K562 (cell line): Measurements from ENCODE around the gene PLK4. TPM values are rescaled to one million over a fixed set of nuclear protein-coding genes. Genes with fewer than 3 reads are reported as not detected.

Experiments used
- ATAC-seq: fragments of 200-7000 bp; cut with Tn5 transposase; 3 replicates; pipeline ENCODE4 v1.9.1; 2020; ENCODE audit warnings: moderate library complexity
- BruUV-seq: library from RNA; stranded (reverse); fragments of 400-500 nt; replicated peaks from 2 replicates; lab custom pipeline; 2021; lab: Mats Ljungman, UMichigan
- CTCF ChIA-PET: fragments of 300-600 bp; formaldehyde crosslinking; extraction: SDS; loops from one replicate; lab custom pipeline; 2021; ENCODE audit warnings: low intra/inter-chr PET ratio; lab: Yijun Ruan, JAX
- POLR2A ChIA-PET: fragments of 300-600, 350-650 bp; sonication (Branson Sonifier 250); formaldehyde crosslinking; extraction: SDS; loops from one replicate; lab custom pipeline; 2021; ENCODE audit warnings: antibody characterized with exemption, inconsistent platforms; lab: Yijun Ruan, JAX
- DNase-seq, 4 experiments: peaks; one replicate each; pipeline versions ENCODE4 v3.0.0 to v3.0.0-alpha.2; 2011 to 2018; ENCODE audit warnings: low spot score in 3 of 4, mixed read lengths in 3 of 4; ENCODE audit errors: extremely low read depth in 1 of 4
- FAIRE-seq: peaks from 2 replicates; lab custom pipeline; 2011; peaks lifted over from hg19 to GRCh38; lab: Jason Lieb, UNC
- H2AFZ ChIP-seq: 2 replicates; pipeline ENCODE4 v1.6.0; 2011; ENCODE audit warnings: low read depth, low read length, control low read depth, inconsistent platforms
- H3K27ac ChIP-seq: fragments of 200-600 bp; 3 replicates; pipeline ENCODE4 v1.8.0; 2011; ENCODE audit warnings: low read depth, mild to moderate bottlenecking, control low read depth, inconsistent platforms, low read length, moderate library complexity, mixed read lengths; ENCODE audit errors: extremely low read depth
- H3K27me3 ChIP-seq, 2 experiments: fragments of 300-600 bp in 1 of 2; 2 replicates in 1 of 2; 3 replicates in 1 of 2; pipeline versions ENCODE4 v1.6.0 to v1.8.0; 2011; ENCODE audit warnings: inconsistent platforms in 2 of 2, low read length in 2 of 2, mild to moderate bottlenecking in 1 of 2, mixed read lengths in 1 of 2, moderate library complexity in 1 of 2; ENCODE audit not compliant: control insufficient read depth in 2 of 2, insufficient read depth in 2 of 2
- H3K36me3 ChIP-seq: fragments of 300-600 bp; 3 replicates; pipeline ENCODE4 v1.8.0; 2011; ENCODE audit warnings: mild to moderate bottlenecking, low read length, inconsistent platforms; ENCODE audit not compliant: control insufficient read depth, insufficient read depth
- H3K4me1 ChIP-seq, 2 experiments: fragments of 200-600 bp in 1 of 2; replicated peaks in 1 of 2; 2 replicates in 1 of 2; 3 replicates in 1 of 2; pipeline versions ENCODE4 v1.5.1 to v1.8.0; 2011; ENCODE audit warnings: inconsistent platforms in 2 of 2, low read length in 2 of 2, mild to moderate bottlenecking in 1 of 2, mixed read lengths in 1 of 2, moderate library complexity in 1 of 2; ENCODE audit not compliant: control insufficient read depth in 2 of 2, insufficient read depth in 2 of 2
- H3K4me2 ChIP-seq: 2 replicates; pipeline ENCODE4 v1.6.1; 2011; ENCODE audit warnings: low read length, control low read depth, inconsistent platforms, mixed read lengths; ENCODE audit not compliant: insufficient read depth
- H3K4me3 ChIP-seq: fragments of 200-600 bp; sonication (generic), shearing (Covaris generic); 2 replicates; pipeline ENCODE4 v1.5.1; 2016; ENCODE audit warnings: control low read depth, inconsistent platforms
- H3K79me2 ChIP-seq: fragments of 200-600 bp; 3 replicates; pipeline ENCODE4 v1.8.0; 2011; ENCODE audit warnings: low read length, inconsistent platforms; ENCODE audit not compliant: control insufficient read depth, insufficient read depth
- H3K9ac ChIP-seq, 2 experiments: 2 replicates each; pipeline versions ENCODE4 v1.6.0 to v1.6.1; 2011; ENCODE audit warnings: low read depth in 2 of 2, low read length in 2 of 2, control low read depth in 1 of 2, inconsistent platforms in 1 of 2, mild to moderate bottlenecking in 1 of 2, mixed read lengths in 1 of 2; ENCODE audit not compliant: insufficient read depth in 1 of 2
- H3K9me1 ChIP-seq: one replicate; pipeline ENCODE4 v1.6.0; 2011; ENCODE audit warnings: inconsistent platforms, mild to moderate bottlenecking, low read length, moderate library complexity; ENCODE audit not compliant: control insufficient read depth, insufficient read depth
- H3K9me3 ChIP-seq: replicated peaks from 2 replicates; pipeline ENCODE4 v1.5.1; 2011; ENCODE audit warnings: low read depth, low read length, inconsistent platforms; ENCODE audit not compliant: control insufficient read depth, insufficient read depth
- H4K20me1 ChIP-seq: replicated peaks from 2 replicates; pipeline ENCODE4 v1.6.1; 2011; ENCODE audit warnings: low read length, inconsistent platforms, mixed read lengths; ENCODE audit not compliant: control insufficient read depth, insufficient read depth
- BMI1 ChIP-seq: fragments of 150-350 bp; IDR thresholded peaks from 2 replicates; pipeline ENCODE4 v1.6.1; 2014; ENCODE audit warnings: low read length
- HDAC3 ChIP-seq: fragments of 450-650 bp; IDR thresholded peaks from 2 replicates; pipeline ENCODE4 v1.6.1; 2018; ENCODE audit warnings: borderline replicate concordance, mild to moderate bottlenecking, moderate library complexity; ENCODE audit not compliant: partially characterized antibody
- IRF1 ChIP-seq: sonication (generic); formaldehyde crosslinking; IDR thresholded peaks from 2 replicates; pipeline ENCODE4 v1.8.0; 2022; ENCODE audit warnings: missing genetic modification reagents, mild to moderate bottlenecking, borderline replicate concordance
- MAFF ChIP-seq: IDR thresholded peaks from 2 replicates; pipeline ENCODE4 v1.6.1; 2012; ENCODE audit warnings: low read length, improper control_type of control experiment
- MAFK ChIP-seq: IDR thresholded peaks from 2 replicates; pipeline ENCODE4 v1.6.1; 2011; ENCODE audit warnings: low read length, improper control_type of control experiment
- MECOM ChIP-seq: fragments of 250-450 bp; sonication (Bioruptor Pico); IDR thresholded peaks from 2 replicates; pipeline ENCODE4 v1.8.0; 2022; ENCODE audit warnings: inconsistent platforms
- NCOR1 ChIP-seq: fragments of 450-650 bp; IDR thresholded peaks from 2 replicates; pipeline ENCODE4 v1.6.1; 2016; ENCODE audit warnings: mild to moderate bottlenecking, moderate library complexity
- NONO ChIP-seq, 2 experiments: fragments of 200-400 bp in 1 of 2; fragments of 450-650 bp in 1 of 2; formaldehyde crosslinking in 1 of 2; IDR thresholded peaks; 2 replicates each; pipeline ENCODE4 v1.6.1; 2017; ENCODE audit warnings: low read depth in 2 of 2, mild to moderate bottlenecking in 2 of 2, moderate library complexity in 2 of 2, low read length in 1 of 2
- RFX7 ChIP-seq: fragments of 250-450 bp; sonication (Bioruptor Pico); IDR thresholded peaks from 2 replicates; pipeline ENCODE4 v1.5.1; 2021; ENCODE audit warnings: mild to moderate bottlenecking
- SMARCA4 ChIP-seq: fragments of 450-650 bp; IDR thresholded peaks from 2 replicates; pipeline ENCODE4 v1.6.1; 2016
- TARDBP ChIP-seq: fragments of 450-650 bp; IDR thresholded peaks from 2 replicates; pipeline ENCODE4 v1.6.1; 2016
- TCF3 ChIP-seq: sonication (generic); formaldehyde crosslinking; IDR thresholded peaks from 2 replicates; pipeline ENCODE4 v1.4.0; 2020; ENCODE audit warnings: mild to moderate bottlenecking, missing genetic modification reagents
- TEAD4 ChIP-seq, 2 experiments: sonication (generic) in 1 of 2; formaldehyde crosslinking in 1 of 2; IDR thresholded peaks; 2 replicates each; pipeline versions ENCODE4 v1.6.1 to v1.8.0; 2012 to 2022; ENCODE audit warnings: borderline replicate concordance in 1 of 2, inconsistent platforms in 1 of 2, low read length in 1 of 2, mild to moderate bottlenecking in 1 of 2, missing genetic modification reagents in 1 of 2
- ZBTB40 ChIP-seq, 2 experiments: fragments of 450-650 bp in 1 of 2; sonication (generic) in 1 of 2; formaldehyde crosslinking in 1 of 2; IDR thresholded peaks; 2 replicates each; pipeline versions ENCODE4 v1.7.1 to v1.9.0; 2016 to 2022; ENCODE audit warnings: inconsistent platforms in 1 of 2, mild to moderate bottlenecking in 1 of 2, missing genetic modification reagents in 1 of 2
- in situ Hi-C: fragments of 300-500 bp; cut with MboI; formaldehyde crosslinking; loops from 4 replicates; pipeline ENCODE4 v1.15.0; 2018; ENCODE audit warnings: inconsistent platforms, mixed read lengths
- intact Hi-C: fragments of 100-400 bp; cut with micrococcal nuclease; formaldehyde crosslinking; loops from 2 replicates; pipeline ENCODE4 v1.14.2; 2022
- polyA plus RNA-seq, 8 experiments: library from polyadenylated mRNA; depleted of rRNA in 4 of 8; stranded (reverse) in 5 of 8; unstranded in 3 of 8; fragments of >200 nt; fragmentation: Nextera tagmentation in 2 of 8; fragmentation: Illumina TruSeq in 1 of 8; extraction: Ambion mirVana in 2 of 8; extraction: Trizol in 1 of 8; gene quantifications; 2 replicates each; pipeline versions ENCODE4 v1.2.1 to v1.2.3, GENCODE V29; 2011 to 2014; ENCODE audit warnings: inconsistent platforms in 1 of 8, missing spikeins in 1 of 8
- total RNA-seq, 7 experiments: library from RNA; depleted of rRNA in 6 of 7; stranded (reverse); fragments of >200 nt in 6 of 7; fragmentation: Illumina TruSeq in 2 of 7; extraction: Trizol in 2 of 7; gene quantifications; 2 replicates each; pipeline versions ENCODE4 v1.2.1 to v1.2.3, GENCODE V29; 2011 to 2021; ENCODE audit warnings: low replicate concordance in 1 of 7

Gene PLK4
- total and polyA plus RNA-seq, 9 of the 15 experiments (the other 6 are each of a cell fraction or from before 2014, with no cell fraction given): 16.2 to 95.3 (median 54.3) TPM

- no peak overlapping the region for H2AFZ ChIP-seq
- no peak overlapping the region for H3K4me3 ChIP-seq
- ChIA-PET CTCF (no interaction called here), POLR2A (interaction anchor here (0.6 kb wide), 1 partner anchor 407 kb away, joined by 3 read pairs; no protein-coding TSS in a partner anchor)
- H3K9me3 ChIP-seq: peaks cover 11% of the 10 kb centered on the region; the same call in 1 of the 2 replicates
- H3K4me2 ChIP-seq: no peak overlapping the region; the same call in 1 of the 2 replicates
- H3K4me1 ChIP-seq: peaks cover 15 to 24% of the 10 kb centered on the region in 2 experiments; a peak in 4 of 5 replicates
- no peaks in the 10 kb centered on the region for H3K79me2 ChIP-seq
- H3K36me3 ChIP-seq: no peaks in the 10 kb centered on the region; the same call in 2 of the 3 replicates
- H3K9me1 ChIP-seq: no peaks in the 10 kb centered on the region
- peak; percentile 88 for ATAC-seq
- no peaks in the 10 kb centered on the region for H4K20me1 ChIP-seq
- intact Hi-C loops (no loop called here), in situ Hi-C loops (no loop called here)
- peak in 3 of 4 experiments; percentile 18 to 75 (median 72) for DNase-seq
- no TSS peak for BruUV-seq
- no peak overlapping the region for H3K27ac ChIP-seq
- peak; percentile 82 for FAIRE-seq
- H3K27me3 ChIP-seq: no peaks in the 10 kb centered on the region
- no peak overlapping the region for H3K9ac ChIP-seq
- TF ChIP-seq ZBTB40 (IDR thresholded peaks at IDR 0.05) (no peak), ZBTB40 (CRISPR knock-in tag; IDR thresholded peaks at IDR 0.05) (no peak), HDAC3 (no peak), RFX7 (no peak), MECOM (CRISPR knock-in tag) (no peak), TEAD4 (IDR thresholded peaks at IDR 0.05; ENCODE audit: low read length) (peak; percentile 42; the same call in 1 of the 2 replicates), TEAD4 (CRISPR knock-in tag; IDR thresholded peaks at IDR 0.05; ENCODE audit: borderline replicate concordance) (no peak), BMI1 (no peak), SMARCA4 (peak; percentile 30), NCOR1 (peak; percentile 38; the same call in 1 of the 2 replicates), IRF1 (CRISPR knock-in tag) (no peak), TCF3 (CRISPR knock-in tag) (peak; percentile 57), TARDBP (no peak), MAFF (peak; percentile 57), NONO (IDR thresholded peaks at IDR 0.05; ENCODE audit: low read depth in 2 of 2, low read length in 1 of 2) (no peak), MAFK (peak; percentile 63)
Observed at GRCh38 chr4:127846061-127846460, 34.6 kb upstream of the PLK4 start.
